WTC11 (cell line): ENCODE data around the gene COBL. TPM values are rescaled to one million over a fixed set of nuclear protein-coding genes. Genes with fewer than 3 reads are reported as not detected.
A peak's percentile ranks its signal among the peaks of the same experiment; 100 is the strongest.
"Not testable (repeated sequence)": the region's sequence is repeated elsewhere in the genome, so short reads cannot be mapped to it uniquely, and the experiment has no call there.

Experiments
- ATAC-seq: fragments of 200-7000 bp; cut with Tn5 transposase; 2 replicates; pipeline ENCODE4 v1.10.0; 2021; ENCODE audit warnings: mild to moderate bottlenecking, moderate library complexity
- CTCF ChIA-PET: fragments of 300-600 bp; sonication (Branson Sonifier 250); formaldehyde crosslinking; loops from one replicate; lab custom pipeline; 2021; ENCODE audit warnings: antibody characterized with exemption; lab: Charles Lee
- POLR2A ChIA-PET: fragments of 350-600 bp; sonication (Branson Sonifier 250); formaldehyde crosslinking; loops from one replicate; lab custom pipeline; 2021; ENCODE audit warnings: antibody characterized with exemption; lab: Charles Lee
- DNase-seq: peaks from one replicate; pipeline ENCODE4 v3.0.0; 2021; ENCODE audit warnings: low spot score
- H3K27ac Mint-ChIP-seq: 2 replicates; pipeline ENCODE4 v1.8.0; 2021; ENCODE audit warnings: mixed read lengths
- H3K27me3 Mint-ChIP-seq: 2 replicates; pipeline ENCODE4 v1.8.0; 2021; ENCODE audit warnings: low read depth, mild to moderate bottlenecking, moderate library complexity, mixed read lengths
- H3K36me3 Mint-ChIP-seq: 2 replicates; pipeline ENCODE4 v1.8.0; 2021; ENCODE audit warnings: mixed read lengths
- H3K4me1 Mint-ChIP-seq: 2 replicates; pipeline ENCODE4 v1.8.0; 2022; ENCODE audit warnings: mixed read lengths
- H3K4me3 Mint-ChIP-seq: 2 replicates; pipeline ENCODE4 v1.8.0; 2021; ENCODE audit warnings: mild to moderate bottlenecking, moderate library complexity, mixed read lengths
- H3K9me3 Mint-ChIP-seq: 2 replicates; pipeline ENCODE4 v1.8.0; 2021; ENCODE audit warnings: mixed read lengths
- ATF3 ChIP-seq: sonication (generic); formaldehyde crosslinking; conservative IDR thresholded peaks from 2 replicates; pipeline ENCODE4 v1.8.1; 2022; ENCODE audit warnings: mild to moderate bottlenecking, missing genetic modification reagents
- CREM ChIP-seq: sonication (generic); formaldehyde crosslinking; IDR thresholded peaks from 2 replicates; pipeline ENCODE4 v1.8.1; 2022; ENCODE audit warnings: mild to moderate bottlenecking, missing genetic modification reagents, moderate library complexity
- E2F4 ChIP-seq: sonication (generic); formaldehyde crosslinking; IDR thresholded peaks from 2 replicates; pipeline ENCODE4 v1.8.1; 2022; ENCODE audit warnings: low read depth, mild to moderate bottlenecking, moderate library complexity, missing genetic modification reagents, borderline replicate concordance
- ETV6 ChIP-seq: sonication (generic); formaldehyde crosslinking; IDR thresholded peaks from 2 replicates; pipeline ENCODE4 v1.8.1; 2022; ENCODE audit warnings: mild to moderate bottlenecking, missing genetic modification reagents
- GABPB1 ChIP-seq: sonication (generic); formaldehyde crosslinking; IDR thresholded peaks from 2 replicates; pipeline ENCODE4 v1.8.1; 2023; ENCODE audit warnings: mild to moderate bottlenecking, missing genetic modification reagents
- JUN ChIP-seq: sonication (generic); formaldehyde crosslinking; IDR thresholded peaks from 2 replicates; pipeline ENCODE4 v1.8.0; 2023; ENCODE audit warnings: mild to moderate bottlenecking, missing genetic modification reagents
- NFE2L1 ChIP-seq: sonication (generic); formaldehyde crosslinking; IDR thresholded peaks from 2 replicates; pipeline ENCODE4 v1.8.1; 2023; ENCODE audit warnings: missing genetic modification reagents
- TP53 ChIP-seq: sonication (generic); formaldehyde crosslinking; IDR thresholded peaks from 2 replicates; pipeline ENCODE4 v1.8.1; 2023; ENCODE audit warnings: mild to moderate bottlenecking, missing genetic modification reagents
- total RNA-seq: library from RNA; stranded (reverse); gene quantifications from 3 replicates; pipeline ENCODE4 v1.2.3, GENCODE V29; 2021
- TF ChIP-seq, protein P1 (sequence below): sonication (generic); formaldehyde crosslinking; IDR thresholded peaks from 2 replicates; pipeline ENCODE4 v1.8.0; 2022; ENCODE audit warnings: mild to moderate bottlenecking, missing genetic modification reagents

Gene COBL
- total RNA-seq, 1 experiment from 2014 or later, result 36.5 TPM

DNA sequence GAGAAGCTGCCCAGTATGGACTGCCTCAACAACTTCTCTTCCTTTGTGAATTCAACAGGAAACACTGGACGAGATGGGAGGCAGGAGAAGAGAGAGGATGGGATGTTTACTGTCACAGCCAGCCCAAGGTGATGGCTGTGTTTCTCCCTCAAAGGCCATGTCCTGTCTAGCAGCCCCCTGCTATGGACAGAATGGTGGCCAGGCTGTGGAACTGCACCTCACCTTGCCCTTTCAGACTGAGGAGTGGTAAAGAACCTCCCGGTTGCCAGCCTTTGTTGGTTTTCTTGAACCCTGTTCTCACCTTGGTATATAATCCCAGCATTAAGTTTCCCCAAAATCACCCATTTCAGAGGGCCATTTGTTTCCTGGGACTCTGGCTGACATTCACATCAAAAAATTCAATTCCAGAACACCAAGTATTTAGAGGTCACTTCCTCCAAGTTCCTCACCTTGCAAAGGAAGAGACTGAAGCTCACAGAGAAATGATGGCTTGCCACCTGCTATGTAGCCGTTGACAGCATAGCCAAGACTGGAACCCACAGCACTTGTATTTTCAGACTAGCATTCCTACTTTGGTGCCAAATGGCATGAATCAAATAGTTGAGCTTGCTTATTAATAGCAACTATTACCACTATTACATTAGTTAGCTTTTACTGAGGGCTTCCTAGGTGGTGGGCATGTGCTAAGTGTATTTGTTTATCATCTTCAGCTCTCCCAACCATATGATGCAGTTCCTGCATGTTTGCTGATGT is 309.9 kb downstream of the COBL start:
- ATAC-seq, result peak; percentile 78
- H3K36me3 Mint-ChIP-seq, result no peaks in the 10 kb centered on the region
- CTCF ChIA-PET, result interaction anchor here (0.7 to 2.8 kb wide), 4 partner anchors 24 to 155 kb away, joined by 3 to 13 read pairs (median 4); no protein-coding TSS in a partner anchor
- TF ChIP-seq CREM (CRISPR knock-in tag), result no peak
- TF ChIP-seq, all 79 proteins: peak for 0
- POLR2A ChIA-PET, result no interaction called here
- no peak overlapping the region for H3K4me3 Mint-ChIP-seq
- H3K9me3 Mint-ChIP-seq, result no peaks in the 10 kb centered on the region
- H3K27ac Mint-ChIP-seq, result no peak overlapping the region
- no peak for DNase-seq
- no peaks in the 10 kb centered on the region for H3K4me1 Mint-ChIP-seq
- H3K27me3 Mint-ChIP-seq, result no peaks in the 10 kb centered on the region

GRCh38 chr7:51005074-51005473 is 311.5 kb downstream of the COBL start:
- Mint-ChIP-seq H3K4me3 (no peak overlapping the region), H3K27me3 (no peaks in the 10 kb centered on the region), H3K4me1 (no peaks in the 10 kb centered on the region; the same call in 1 of the 2 replicates), H3K9me3 (peaks cover 6% of the 10 kb centered on the region; the same call in 1 of the 2 replicates), H3K36me3 (0 out of 2 replicates have a peak, but pooled peaks cover 2% of the 10 kb centered on the region), H3K27ac (no peak overlapping the region)
- ATAC-seq (no peak), DNase-seq (no peak)
- CTCF ChIA-PET, result no interaction called here
- TF ChIP-seq, protein P1, sequence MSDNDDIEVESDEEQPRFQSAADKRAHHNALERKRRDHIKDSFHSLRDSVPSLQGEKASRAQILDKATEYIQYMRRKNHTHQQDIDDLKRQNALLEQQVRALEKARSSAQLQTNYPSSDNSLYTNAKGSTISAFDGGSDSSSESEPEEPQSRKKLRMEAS (CRISPR knock-in tag), result no peak
- TF ChIP-seq ETV6 (CRISPR knock-in tag) (no peak), ATF3 (CRISPR knock-in tag) (no peak)
- POLR2A ChIA-PET, result no interaction called here

- no peaks in the 10 kb centered on the region; the same call in 1 of the 2 replicates for H3K4me1 Mint-ChIP-seq
- no peaks in the 10 kb centered on the region for H3K27me3 Mint-ChIP-seq
- ChIA-PET POLR2A (no interaction called here), CTCF (interaction anchor here (0.5 to 2.6 kb wide), 63 partner anchors 8 to 908 kb away, joined by 3 to 29 read pairs (median 4); partner anchors contain the start of gene GRB10)
- ATAC-seq (peak; percentile 95), DNase-seq (no peak)
- H3K27ac Mint-ChIP-seq, result no peak overlapping the region
- peaks cover 11% of the 10 kb centered on the region; the same call in 1 of the 2 replicates for H3K9me3 Mint-ChIP-seq
- 0 out of 2 replicates have a peak, but pooled peaks cover 2% of the 10 kb centered on the region for H3K36me3 Mint-ChIP-seq
- no peak overlapping the region for H3K4me3 Mint-ChIP-seq
- TF ChIP-seq E2F4 (CRISPR knock-in tag) (no peak), NFE2L1 (CRISPR knock-in tag) (no peak), GABPB1 (CRISPR knock-in tag) (no peak), JUN (CRISPR knock-in tag) (no peak)
Observed at GRCh38 chr7:51000956-51001355, 315.7 kb downstream of the COBL start.

DNA sequence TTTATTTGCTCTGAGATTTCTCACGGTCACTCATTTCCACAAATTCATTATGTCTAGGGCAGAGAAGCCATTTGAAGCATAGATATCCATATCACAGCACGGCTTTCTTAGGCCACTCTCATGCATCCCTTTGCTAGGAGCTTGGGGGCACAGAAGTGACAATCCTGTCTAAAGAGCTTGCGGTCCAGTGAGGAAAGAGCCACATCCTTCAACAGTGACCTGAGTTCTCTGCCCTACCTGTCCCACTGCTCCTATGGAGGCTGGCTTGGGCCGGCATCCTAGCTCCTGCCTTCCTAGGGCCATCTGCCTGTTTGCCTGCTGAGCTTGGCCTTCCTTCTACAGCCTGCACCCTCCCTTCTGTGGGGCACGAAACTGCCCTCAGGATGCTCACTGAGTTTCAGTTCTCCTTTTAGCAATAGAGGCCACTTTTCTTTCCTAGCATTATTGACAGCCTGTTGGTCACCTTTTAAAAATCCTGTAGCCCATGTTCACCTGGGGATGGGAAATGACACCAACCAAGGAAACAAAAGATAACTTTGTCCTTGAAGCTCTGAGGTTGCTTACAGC is 321.8 kb downstream of the COBL start:
- H3K27me3 Mint-ChIP-seq, result no peaks in the 10 kb centered on the region
- no peak overlapping the region for H3K4me3 Mint-ChIP-seq
- H3K9me3 Mint-ChIP-seq, result peaks cover 8% of the 10 kb centered on the region
- 0 out of 2 replicates have a peak, but pooled peaks cover 3% of the 10 kb centered on the region for H3K4me1 Mint-ChIP-seq
- ATAC-seq, result no peak
- H3K27ac Mint-ChIP-seq, result no peak overlapping the region
- DNase-seq, result no peak
- peaks cover 3% of the 10 kb centered on the region; the same call in 1 of the 2 replicates for H3K36me3 Mint-ChIP-seq
- TF ChIP-seq TP53 (CRISPR knock-in tag), result no peak
- ChIA-PET POLR2A (no interaction called here), CTCF (interaction anchor here (1.1 to 1.5 kb wide), 3 partner anchors 12 to 166 kb away, joined by 3 to 6 read pairs (median 3); no protein-coding TSS in a partner anchor)

GRCh38 chr7:50990214-50990613 is 326.4 kb downstream of the COBL start:
- H3K4me1 Mint-ChIP-seq, result peaks cover 29% of the 10 kb centered on the region
- DNase-seq, POLR2A ChIA-PET, H3K27ac Mint-ChIP-seq, H3K9me3 Mint-ChIP-seq, ATAC-seq, CTCF ChIA-PET, H3K27me3 Mint-ChIP-seq, H3K4me3 Mint-ChIP-seq, H3K36me3 Mint-ChIP-seq: not testable (repeated sequence)
